Prostate gland (tissue), 2 donors: ENCODE results near the gene ULK4. TPM values are rescaled to one million over a fixed set of nuclear protein-coding genes. Genes with fewer than 3 reads are reported as not detected.

Experiments
- DNase-seq: peaks from one replicate; pipeline ENCODE4 v3.0.0-alpha.2; 2019; ENCODE audit warnings: low spot score
- H3K27ac ChIP-seq, 2 donors: fragments of 200-600 bp; sonication (generic); 2 replicates each; pipeline ENCODE4 v1.5.1; 2017 to 2019
- H3K27me3 ChIP-seq: fragments of 200-600 bp; sonication (generic); replicated peaks from 2 replicates; pipeline ENCODE4 v1.5.1; 2019; ENCODE audit not compliant: insufficient read depth
- H3K36me3 ChIP-seq, 2 donors: fragments of 200-600 bp; sonication (generic); 1 replicate in 1 of 2; 2 replicates in 1 of 2; pipeline versions ENCODE4 v1.5.1 to v1.8.1; 2017 to 2019
- H3K4me1 ChIP-seq: fragments of 200-600 bp; sonication (generic); replicated peaks from 2 replicates; pipeline ENCODE4 v1.5.1; 2019
- H3K4me3 ChIP-seq, 2 donors: fragments of 200-600 bp; sonication (generic); 2 replicates each; pipeline ENCODE4 v1.5.1; 2017 to 2019
- H3K9me3 ChIP-seq: fragments of 200-600 bp; sonication (generic); 2 replicates; pipeline ENCODE4 v1.5.1; 2017
- POLR2A ChIP-seq: fragments of 450-650 bp; IDR thresholded peaks from one replicate; pipeline ENCODE4 v1.6.1; 2016; ENCODE audit warnings: antibody characterized with exemption, mild to moderate bottlenecking
- POLR2AphosphoS5 ChIP-seq: sonication (generic); formaldehyde crosslinking; IDR thresholded peaks from one replicate; pipeline ENCODE4 v1.6.1; 2017; ENCODE audit warnings: antibody characterized with exemption
- WGBS: methylation state at CpG from one replicate; pipeline ENCODE4 v1.1.5; 2018; 5-methylcytosine and 5-hydroxymethylcytosine counted together
- intact Hi-C: fragments of 100-400 bp; cut with DNase I; formaldehyde crosslinking; loops from one replicate; pipeline ENCODE4 v1.14.2; 2022
- total RNA-seq, 2 donors: library from RNA; depleted of rRNA; stranded (reverse); fragments of >200 nt; gene quantifications; one replicate each; pipeline ENCODE4 v1.1.0, GENCODE V29; 2016
- TF ChIP-seq, protein P1 (sequence below), 4 experiments: fragments of 200-600 bp in 2 of 4; fragments of 450-650 bp in 2 of 4; sonication (generic) in 2 of 4; IDR thresholded peaks; 1 replicate in 3 of 4; 2 replicates in 1 of 4; pipeline ENCODE4 v1.5.1; 2016 to 2019; ENCODE audit warnings: antibody characterized with exemption in 4 of 4, mild to moderate bottlenecking in 2 of 4, moderate library complexity in 2 of 4

ULK4 gene
- total RNA-seq, 2 donors from 2014 or later = 23.1 to 33.7 TPM

DNA sequence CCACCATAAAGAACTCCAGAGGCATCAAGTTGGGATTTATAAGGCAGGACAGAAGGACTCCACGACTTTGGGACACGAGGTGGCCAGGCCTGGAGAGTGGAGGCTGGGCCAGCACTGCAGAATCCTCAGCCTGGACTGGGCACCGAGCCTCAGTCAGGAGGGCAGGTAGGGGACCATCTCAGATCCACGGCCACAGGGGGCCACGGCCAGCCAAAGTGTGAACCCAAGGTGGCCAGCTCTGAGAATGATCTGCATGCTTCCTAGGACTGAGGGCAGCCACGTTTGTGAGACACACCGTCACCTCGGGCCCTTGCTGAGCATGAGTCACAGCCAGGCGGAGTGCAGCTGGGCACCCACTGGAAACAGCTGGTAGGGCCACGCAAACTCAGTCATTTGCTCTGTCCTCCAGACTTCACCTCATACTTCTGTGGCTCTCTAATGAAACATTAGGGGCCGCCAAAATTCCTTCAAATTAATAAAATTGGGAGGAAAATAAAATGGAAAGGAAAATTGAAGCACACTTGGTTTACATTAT lies 696.8 kb downstream of the ULK4 start:
- intact Hi-C loops = no loop called here
- 87% methylated on average over 11 of the region's 11 CpGs for WGBS
- Histone ChIP-seq H3K27ac (no peak overlapping the region), H3K9me3 (no peaks in the 10 kb centered on the region), H3K36me3 (no peaks in the 10 kb centered on the region), H3K4me1 (no peaks in the 10 kb centered on the region), H3K27me3 (no peaks in the 10 kb centered on the region), H3K4me3 (no peak overlapping the region)
- no peak for DNase-seq
- TF ChIP-seq, protein P1, sequence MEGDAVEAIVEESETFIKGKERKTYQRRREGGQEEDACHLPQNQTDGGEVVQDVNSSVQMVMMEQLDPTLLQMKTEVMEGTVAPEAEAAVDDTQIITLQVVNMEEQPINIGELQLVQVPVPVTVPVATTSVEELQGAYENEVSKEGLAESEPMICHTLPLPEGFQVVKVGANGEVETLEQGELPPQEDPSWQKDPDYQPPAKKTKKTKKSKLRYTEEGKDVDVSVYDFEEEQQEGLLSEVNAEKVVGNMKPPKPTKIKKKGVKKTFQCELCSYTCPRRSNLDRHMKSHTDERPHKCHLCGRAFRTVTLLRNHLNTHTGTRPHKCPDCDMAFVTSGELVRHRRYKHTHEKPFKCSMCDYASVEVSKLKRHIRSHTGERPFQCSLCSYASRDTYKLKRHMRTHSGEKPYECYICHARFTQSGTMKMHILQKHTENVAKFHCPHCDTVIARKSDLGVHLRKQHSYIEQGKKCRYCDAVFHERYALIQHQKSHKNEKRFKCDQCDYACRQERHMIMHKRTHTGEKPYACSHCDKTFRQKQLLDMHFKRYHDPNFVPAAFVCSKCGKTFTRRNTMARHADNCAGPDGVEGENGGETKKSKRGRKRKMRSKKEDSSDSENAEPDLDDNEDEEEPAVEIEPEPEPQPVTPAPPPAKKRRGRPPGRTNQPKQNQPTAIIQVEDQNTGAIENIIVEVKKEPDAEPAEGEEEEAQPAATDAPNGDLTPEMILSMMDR (IDR thresholded peaks at IDR 0.05) = no peak
- TF ChIP-seq POLR2AphosphoS5 (no peak), POLR2A (no peak)

DNA sequence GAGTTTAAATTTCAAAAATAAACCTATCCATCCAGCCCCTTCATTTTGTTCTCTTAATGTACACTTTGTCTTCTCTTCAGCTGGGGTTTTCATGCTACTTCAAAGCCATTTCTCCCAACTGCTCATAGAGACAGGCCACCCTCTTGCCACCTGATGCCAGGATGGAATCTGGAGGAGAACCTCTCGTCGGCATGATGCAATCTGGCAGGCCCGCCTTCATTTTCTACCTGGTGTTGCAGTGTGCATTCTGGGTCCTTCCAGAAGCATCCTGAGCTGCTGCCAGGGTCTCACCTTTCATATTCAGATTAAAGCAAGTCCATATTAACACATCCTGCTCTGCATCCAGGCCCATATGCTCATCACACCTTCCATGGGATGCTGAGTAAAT lies 701.8 kb downstream of the ULK4 start:
- Histone ChIP-seq H3K4me3 (no peak overlapping the region), H3K27me3 (no peaks in the 10 kb centered on the region), H3K27ac (no peak overlapping the region), H3K4me1 (no peaks in the 10 kb centered on the region), H3K9me3 (no peaks in the 10 kb centered on the region), H3K36me3 (no peaks in the 10 kb centered on the region)
- DNase-seq = no peak
- TF ChIP-seq POLR2A = no peak
- TF ChIP-seq POLR2AphosphoS5 = no peak
- TF ChIP-seq, protein P1 (IDR thresholded peaks at IDR 0.05) = no peak
- intact Hi-C loops = no loop called here
- WGBS = 61% methylated on average over 3 of the region's 3 CpGs

DNA sequence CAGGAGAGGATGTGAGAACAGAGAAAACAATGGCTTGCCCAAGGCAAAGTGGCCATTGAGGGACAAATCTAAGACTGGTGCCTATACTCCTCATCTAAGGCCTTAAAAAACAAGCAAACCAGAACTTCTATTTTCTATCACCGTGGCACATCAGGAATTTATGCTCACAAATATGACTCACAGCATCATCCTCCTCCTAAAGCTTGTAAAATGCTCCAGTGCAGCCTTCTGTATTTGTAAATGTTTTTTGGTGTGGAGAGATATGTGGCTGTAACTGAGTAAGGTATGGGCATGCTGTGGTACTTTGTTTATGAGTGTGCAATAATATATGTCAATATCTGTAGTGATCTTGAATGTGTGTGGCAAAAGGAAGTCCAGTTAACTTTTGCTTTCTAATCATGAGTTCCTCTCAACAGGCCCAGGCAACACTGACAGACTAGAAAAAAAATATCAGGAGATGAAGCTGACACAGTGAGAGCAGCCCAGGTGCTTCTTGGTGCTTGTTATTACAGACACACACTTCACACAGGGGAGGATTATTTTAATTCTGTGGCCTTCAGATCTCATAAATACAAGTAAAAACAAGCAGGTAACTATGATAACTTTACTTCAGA lies 702.3 kb downstream of the ULK4 start:
- H3K36me3 ChIP-seq = no peaks in the 10 kb centered on the region
- H3K4me3 ChIP-seq = no peak overlapping the region
- H3K4me1 ChIP-seq = no peaks in the 10 kb centered on the region
- WGBS = 0% methylated on average over 1 of the region's 1 CpG
- DNase-seq = no peak
- no peak for TF ChIP-seq POLR2AphosphoS5
- TF ChIP-seq, protein P1 (IDR thresholded peaks at IDR 0.05) = no peak
- no peak for TF ChIP-seq POLR2A
- H3K9me3 ChIP-seq = no peaks in the 10 kb centered on the region
- no peaks in the 10 kb centered on the region for H3K27me3 ChIP-seq
- intact Hi-C loops = no loop called here
- no peak overlapping the region for H3K27ac ChIP-seq

DNA sequence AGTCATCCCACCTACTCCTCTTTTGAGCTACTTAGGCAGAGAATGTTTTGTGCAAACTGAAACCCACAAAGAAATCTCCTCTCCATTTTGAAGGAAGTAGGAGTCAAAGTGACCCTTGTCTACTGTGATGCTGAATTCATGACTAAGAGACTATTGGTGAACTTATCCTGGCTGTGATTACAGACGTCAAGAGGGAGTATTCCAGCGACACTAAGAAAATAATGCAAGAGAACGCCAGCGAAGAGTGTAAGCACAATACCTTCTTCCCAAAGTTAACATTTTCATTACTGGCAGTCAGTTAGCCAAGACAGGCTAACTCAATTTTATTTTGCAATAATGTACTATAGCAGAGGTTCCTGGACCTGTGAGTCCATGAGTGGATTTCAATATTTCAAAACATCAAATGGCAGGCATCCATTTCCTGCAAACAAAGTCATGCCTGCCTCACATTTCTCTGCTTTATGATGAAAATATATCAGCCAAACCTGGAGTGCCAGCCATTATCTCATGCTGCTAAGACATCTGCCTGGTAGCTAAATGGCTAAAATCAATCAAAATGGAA lies 703.6 kb downstream of the ULK4 start:
- 90% methylated on average over 4 of the region's 4 CpGs for WGBS
- H3K27me3 ChIP-seq = no peaks in the 10 kb centered on the region
- no peak overlapping the region for H3K27ac ChIP-seq
- no peak for DNase-seq
- H3K36me3 ChIP-seq = no peaks in the 10 kb centered on the region
- no peaks in the 10 kb centered on the region for H3K9me3 ChIP-seq
- no peak overlapping the region for H3K4me3 ChIP-seq
- H3K4me1 ChIP-seq = no peaks in the 10 kb centered on the region
- TF ChIP-seq POLR2AphosphoS5 (no peak), POLR2A (no peak)
- TF ChIP-seq, protein P1 (IDR thresholded peaks at IDR 0.05) = no peak
- intact Hi-C loops = no loop called here

DNA sequence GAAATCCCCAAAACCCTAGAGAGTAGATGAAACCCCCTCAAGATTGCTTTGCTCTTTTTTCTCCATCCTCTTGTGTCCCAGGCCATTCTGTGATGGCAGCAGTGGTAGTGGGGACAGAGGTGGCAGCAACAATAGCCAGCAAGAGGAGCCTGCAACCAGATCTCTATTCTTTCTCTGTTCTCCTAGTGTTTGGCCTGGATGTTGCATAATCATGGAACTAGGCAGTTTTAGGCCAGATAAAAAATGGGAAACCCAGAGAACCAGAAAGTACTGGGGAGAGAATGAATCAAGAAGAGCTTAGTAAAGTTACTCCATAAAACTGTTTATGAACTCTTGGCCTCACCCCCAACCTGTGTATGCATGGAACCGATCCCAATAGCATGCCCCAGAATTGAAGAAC lies 710.3 kb downstream of the ULK4 start:
- DNase-seq = no peak
- TF ChIP-seq POLR2AphosphoS5 (no peak), POLR2A (no peak)
- TF ChIP-seq, protein P1 (IDR thresholded peaks at IDR 0.05) = no peak
- Histone ChIP-seq H3K36me3 (no peaks in the 10 kb centered on the region), H3K9me3 (no peaks in the 10 kb centered on the region), H3K27me3 (no peaks in the 10 kb centered on the region), H3K4me1 (no peaks in the 10 kb centered on the region), H3K4me3 (no peak overlapping the region), H3K27ac (no peak overlapping the region)
- 89% methylated on average over 1 of the region's 1 CpG for WGBS
- intact Hi-C loops = no loop called here
